Esophagus muscularis mucosa (tissue), 4 donors: ENCODE results near the gene SHLD1. TPM values are rescaled to one million over a fixed set of nuclear protein-coding genes. Genes with fewer than 3 reads are reported as not detected.
A peak's percentile ranks its signal among the peaks of the same experiment; 100 is the strongest.

Experiments
- DNase-seq: peaks from one replicate; pipeline ENCODE4 v3.0.0-alpha.2; 2017; ENCODE audit errors: extremely low spot score
- H3K27ac ChIP-seq, 4 donors: fragments of 200-600 bp; sonication (generic); replicated peaks in 1 of 4; 1 replicate in 3 of 4; 2 replicates in 1 of 4; pipeline ENCODE4 v1.5.1; 2016 to 2019; ENCODE audit warnings: mild to moderate bottlenecking in 1 of 4
- H3K27me3 ChIP-seq, 4 donors: fragments of 200-600 bp; sonication (generic); one replicate each; pipeline versions ENCODE4 v1.5.1 to v1.6.0; 2016 to 2019
- H3K36me3 ChIP-seq, 4 donors: fragments of 200-600 bp; sonication (generic); one replicate each; pipeline ENCODE4 v1.5.1; 2016 to 2019
- H3K4me1 ChIP-seq, 4 donors: fragments of 200-600 bp; sonication (generic); one replicate each; pipeline ENCODE4 v1.5.1; 2016 to 2019
- H3K4me3 ChIP-seq, 4 donors: fragments of 200-600 bp; sonication (generic); 1 replicate in 2 of 4; 2 replicates in 2 of 4; pipeline ENCODE4 v1.5.1; 2016 to 2019; ENCODE audit warnings: mild to moderate bottlenecking in 4 of 4, moderate library complexity in 1 of 4
- H3K9me3 ChIP-seq, 4 donors: fragments of 200-600 bp; sonication (generic); 1 replicate in 3 of 4; 2 replicates in 1 of 4; pipeline ENCODE4 v1.5.1; 2016 to 2019
- EP300 ChIP-seq: sonication (generic); formaldehyde crosslinking; IDR thresholded peaks from one replicate; pipeline ENCODE4 v1.6.1; 2017; ENCODE audit warnings: antibody characterized with exemption
- POLR2A ChIP-seq: fragments of 450-650 bp; IDR thresholded peaks from one replicate; pipeline ENCODE4 v1.6.1; 2017; ENCODE audit warnings: antibody characterized with exemption, moderate library complexity, mild to moderate bottlenecking, low read depth
- POLR2AphosphoS5 ChIP-seq, 2 donors: sonication (generic); formaldehyde crosslinking; IDR thresholded peaks; one replicate each; pipeline ENCODE4 v1.6.1; 2017; ENCODE audit warnings: antibody characterized with exemption in 2 of 2
- WGBS: methylation state at CpG from one replicate; pipeline ENCODE4 v1.1.5; 2018; 5-methylcytosine and 5-hydroxymethylcytosine counted together
- intact Hi-C: fragments of 100-400 bp; cut with DNase I; formaldehyde crosslinking; loops from one replicate; pipeline ENCODE4 v1.15.1; 2023
- total RNA-seq, 4 donors: library from RNA; depleted of rRNA; stranded (reverse); fragments of >200 nt; gene quantifications; one replicate each; pipeline versions ENCODE4 v1.1.0 to v1.2.1, GENCODE V29; 2016
- TF ChIP-seq, protein P1 (sequence below), 3 experiments: fragments of 200-600 bp in 2 of 3; fragments of 450-650 bp in 1 of 3; sonication (generic) in 2 of 3; IDR thresholded peaks; one replicate each; pipeline ENCODE4 v1.5.1; 2017 to 2019; ENCODE audit warnings: antibody characterized with exemption in 3 of 3, mild to moderate bottlenecking in 2 of 3, moderate library complexity in 1 of 3

SHLD1 gene
- total RNA-seq, 4 donors from 2014 or later, result 1.7 to 4.6 (median 2.6) TPM

DNA sequence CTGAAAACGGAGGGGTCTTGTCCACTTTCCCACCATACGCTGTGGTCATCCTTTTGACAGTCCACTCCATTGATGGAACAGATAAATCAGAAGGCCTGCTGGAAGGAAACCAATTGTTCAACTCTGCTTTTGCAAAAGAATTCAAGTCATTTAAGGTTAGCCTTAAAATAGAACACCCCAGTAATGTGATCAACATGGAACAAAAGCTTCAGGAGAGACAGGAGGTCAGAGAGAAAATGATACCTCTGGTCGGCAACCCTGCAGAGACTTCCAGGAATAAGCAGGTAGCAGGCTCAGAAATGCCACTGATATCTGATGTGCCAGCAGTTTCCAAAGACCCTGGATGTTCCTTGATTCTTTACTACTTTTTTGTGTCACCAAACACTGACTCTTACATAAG, 39.6 kb upstream of the SHLD1 start:
- no peaks in the 10 kb centered on the region for H3K36me3 ChIP-seq
- WGBS, result 40% methylated on average over 3 of the region's 3 CpGs
- peaks cover 9 to 23% (median 13%) of the 10 kb centered on the region in 4 donors for H3K4me1 ChIP-seq
- no peak for TF ChIP-seq POLR2A
- TF ChIP-seq, protein P1, sequence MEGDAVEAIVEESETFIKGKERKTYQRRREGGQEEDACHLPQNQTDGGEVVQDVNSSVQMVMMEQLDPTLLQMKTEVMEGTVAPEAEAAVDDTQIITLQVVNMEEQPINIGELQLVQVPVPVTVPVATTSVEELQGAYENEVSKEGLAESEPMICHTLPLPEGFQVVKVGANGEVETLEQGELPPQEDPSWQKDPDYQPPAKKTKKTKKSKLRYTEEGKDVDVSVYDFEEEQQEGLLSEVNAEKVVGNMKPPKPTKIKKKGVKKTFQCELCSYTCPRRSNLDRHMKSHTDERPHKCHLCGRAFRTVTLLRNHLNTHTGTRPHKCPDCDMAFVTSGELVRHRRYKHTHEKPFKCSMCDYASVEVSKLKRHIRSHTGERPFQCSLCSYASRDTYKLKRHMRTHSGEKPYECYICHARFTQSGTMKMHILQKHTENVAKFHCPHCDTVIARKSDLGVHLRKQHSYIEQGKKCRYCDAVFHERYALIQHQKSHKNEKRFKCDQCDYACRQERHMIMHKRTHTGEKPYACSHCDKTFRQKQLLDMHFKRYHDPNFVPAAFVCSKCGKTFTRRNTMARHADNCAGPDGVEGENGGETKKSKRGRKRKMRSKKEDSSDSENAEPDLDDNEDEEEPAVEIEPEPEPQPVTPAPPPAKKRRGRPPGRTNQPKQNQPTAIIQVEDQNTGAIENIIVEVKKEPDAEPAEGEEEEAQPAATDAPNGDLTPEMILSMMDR (IDR thresholded peaks at IDR 0.05), result no peak
- TF ChIP-seq POLR2AphosphoS5 (IDR thresholded peaks at IDR 0.05), result no peak
- no peak for TF ChIP-seq EP300
- DNase-seq, result no peak
- no peak overlapping the region for H3K4me3 ChIP-seq
- no peak overlapping the region for H3K27ac ChIP-seq
- H3K9me3 ChIP-seq, result peaks cover 0 to 5% (median 2%) of the 10 kb centered on the region in 4 donors
- intact Hi-C loops, result no loop called here
- H3K27me3 ChIP-seq, result no peaks in the 10 kb centered on the region

- Histone ChIP-seq H3K27me3 (no peaks in the 10 kb centered on the region), H3K9me3 (peaks cover 0 to 5% (median 2%) of the 10 kb centered on the region in 4 donors), H3K27ac (no peak overlapping the region), H3K36me3 (no peaks in the 10 kb centered on the region), H3K4me3 (no peak overlapping the region), H3K4me1 (peaks cover 16 to 38% (median 25%) of the 10 kb centered on the region in 4 donors)
- 61% methylated on average over 4 of the region's 4 CpGs for WGBS
- TF ChIP-seq POLR2AphosphoS5 (IDR thresholded peaks at IDR 0.05), result peak in 1 of 2 donors; percentile 10
- TF ChIP-seq, protein P1 (IDR thresholded peaks at IDR 0.05), result no peak
- no peak for DNase-seq
- intact Hi-C loops, result no loop called here
Observed at GRCh38 chr20:5714261-5715041, 35.8 kb upstream of the SHLD1 start.

- no peaks in the 10 kb centered on the region for H3K36me3 ChIP-seq
- H3K27me3 ChIP-seq, result no peaks in the 10 kb centered on the region
- H3K9me3 ChIP-seq, result peaks cover 0 to 5% (median 2%) of the 10 kb centered on the region in 4 donors
- no peak overlapping the region for H3K27ac ChIP-seq
- 92% methylated on average over 5 of the region's 5 CpGs for WGBS
- peaks cover 17 to 42% (median 25%) of the 10 kb centered on the region in 4 donors for H3K4me1 ChIP-seq
- intact Hi-C loops, result no loop called here
- TF ChIP-seq POLR2A (no peak), POLR2AphosphoS5 (IDR thresholded peaks at IDR 0.05) (no peak), EP300 (no peak)
- TF ChIP-seq, protein P1 (IDR thresholded peaks at IDR 0.05), result no peak
- no peak overlapping the region for H3K4me3 ChIP-seq
- no peak for DNase-seq
Observed at GRCh38 chr20:5715071-5715841, 34.9 kb upstream of the SHLD1 start.

GRCh38 chr20:5716953-5717352, 33.2 kb upstream of the SHLD1 start:
- Histone ChIP-seq H3K27me3 (no peaks in the 10 kb centered on the region), H3K27ac (no peak overlapping the region), H3K4me1 (peaks cover 11 to 32% (median 16%) of the 10 kb centered on the region in 4 donors), H3K36me3 (no peaks in the 10 kb centered on the region), H3K4me3 (no peak overlapping the region), H3K9me3 (peaks cover 0 to 5% (median 2%) of the 10 kb centered on the region in 4 donors)
- intact Hi-C loops, result no loop called here
- TF ChIP-seq POLR2A, result no peak
- no peak for TF ChIP-seq POLR2AphosphoS5 (IDR thresholded peaks at IDR 0.05)
- TF ChIP-seq, protein P1 (IDR thresholded peaks at IDR 0.05), result no peak
- no peak for TF ChIP-seq EP300
- WGBS, result 97% methylated on average over 4 of the region's 4 CpGs
- DNase-seq, result no peak
